HFFc6 (cell line): ENCODE measurements around the gene DISP3. TPM values are rescaled to one million over a fixed set of nuclear protein-coding genes. Genes with fewer than 3 reads are reported as not detected.

Experiments
- DNase-seq: peaks from one replicate; pipeline ENCODE4 v3.0.0-alpha.2; 2018
- H3K27ac Mint-ChIP-seq: 2 replicates; pipeline ENCODE4 v1.8.0; 2020; ENCODE audit warnings: mild to moderate bottlenecking, mixed read lengths
- H3K27me3 Mint-ChIP-seq: 2 replicates; pipeline ENCODE4 v1.8.0; 2021; ENCODE audit warnings: mild to moderate bottlenecking, moderate library complexity, mixed read lengths; ENCODE audit not compliant: insufficient read depth
- H3K36me3 Mint-ChIP-seq: 2 replicates; pipeline ENCODE4 v1.8.0; 2021; ENCODE audit warnings: low read depth, mixed read lengths
- H3K4me1 Mint-ChIP-seq: 2 replicates; pipeline ENCODE4 v1.8.0; 2020; ENCODE audit warnings: low read depth, mixed read lengths
- H3K4me3 Mint-ChIP-seq: 2 replicates; pipeline ENCODE4 v1.8.0; 2020; ENCODE audit warnings: mild to moderate bottlenecking, moderate library complexity, mixed read lengths
- H3K9me3 Mint-ChIP-seq: 2 replicates; pipeline ENCODE4 v1.8.0; 2020; ENCODE audit warnings: mild to moderate bottlenecking, mixed read lengths
- CTCF ChIP-seq: fragments of 200-600 bp; sonication (generic); IDR thresholded peaks from 2 replicates; pipeline ENCODE4 v1.5.0; 2021; ENCODE audit warnings: antibody characterized with exemption, mild to moderate bottlenecking
- total RNA-seq, 6 experiments: library from RNA; stranded (reverse); fragmentation: NEBNext Ultra II Directional; extraction: Animal tissue kit (Norgen Biotek cat#: 25700); gene quantifications; 2 replicates in 1 of 6; 3 replicates in 5 of 6; pipeline ENCODE4 v1.2.3, GENCODE V29; 2021

Gene DISP3
- total RNA-seq, 6 experiments from 2014 or later: not detected

DNA sequence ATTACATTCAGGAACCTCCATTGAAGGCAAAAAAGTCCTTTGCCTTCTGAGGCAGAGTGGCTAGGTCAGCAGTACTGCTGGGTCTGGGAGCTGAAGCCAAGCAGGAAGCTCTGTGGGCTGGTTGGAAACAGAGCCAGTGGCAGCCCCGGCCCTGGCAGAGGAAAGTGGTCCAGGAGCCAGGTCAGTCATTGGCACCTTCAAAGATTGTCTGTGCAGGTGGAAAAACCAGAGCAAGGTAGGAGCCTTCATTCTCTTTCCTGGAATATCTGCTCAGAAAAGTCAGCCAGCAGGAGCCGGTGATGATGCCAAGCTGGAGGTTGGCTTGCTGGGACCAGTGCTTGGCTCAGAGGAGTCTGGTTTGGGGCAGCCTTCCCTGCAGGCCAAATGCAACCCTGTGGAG is 12.5 kb upstream of the DISP3 start:
- DNase-seq: no peak
- H3K4me3 Mint-ChIP-seq: no peak overlapping the region
- H3K36me3 Mint-ChIP-seq: no peaks in the 10 kb centered on the region
- H3K27ac Mint-ChIP-seq: no peak overlapping the region
- H3K4me1 Mint-ChIP-seq: no peaks in the 10 kb centered on the region
- H3K9me3 Mint-ChIP-seq: no peaks in the 10 kb centered on the region
- TF ChIP-seq CTCF: no peak
- peaks cover 37% of the 10 kb centered on the region for H3K27me3 Mint-ChIP-seq

- H3K9me3 Mint-ChIP-seq: no peaks in the 10 kb centered on the region
- no peaks in the 10 kb centered on the region for H3K36me3 Mint-ChIP-seq
- no peak for TF ChIP-seq CTCF
- no peak for DNase-seq
- no peak overlapping the region for H3K27ac Mint-ChIP-seq
- H3K4me3 Mint-ChIP-seq: no peak overlapping the region
- H3K4me1 Mint-ChIP-seq: no peaks in the 10 kb centered on the region
- peaks cover 21% of the 10 kb centered on the region; the same call in 1 of the 2 replicates for H3K27me3 Mint-ChIP-seq
Measured at GRCh38 chr1:11468878-11469277, 10.1 kb upstream of the DISP3 start.

DNA sequence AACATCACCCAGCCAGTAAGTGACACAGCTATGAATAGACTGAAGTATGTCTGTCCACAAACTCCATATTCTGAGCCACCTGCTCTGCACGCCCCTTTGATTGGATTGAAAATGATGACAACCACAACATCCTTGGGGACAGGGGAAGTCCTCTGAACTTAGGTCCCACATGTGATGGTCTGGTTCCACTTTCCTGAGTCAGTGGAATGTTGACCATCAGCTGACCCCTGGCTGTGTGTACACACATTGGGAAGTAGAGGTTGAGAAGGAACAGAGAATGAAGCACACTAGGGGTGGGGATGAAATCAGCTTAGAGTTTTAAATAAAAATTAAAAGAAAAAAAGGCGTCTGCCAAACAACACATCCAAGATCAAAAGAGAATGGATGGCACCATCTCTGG is 8.0 kb upstream of the DISP3 start:
- Mint-ChIP-seq H3K36me3 (no peaks in the 10 kb centered on the region), H3K27me3 (peaks cover 18% of the 10 kb centered on the region; the same call in 1 of the 2 replicates), H3K4me1 (no peaks in the 10 kb centered on the region), H3K4me3 (no peak overlapping the region), H3K27ac (no peak overlapping the region), H3K9me3 (no peaks in the 10 kb centered on the region)
- no peak for DNase-seq
- TF ChIP-seq CTCF: no peak

- TF ChIP-seq CTCF: no peak
- no peaks in the 10 kb centered on the region for H3K36me3 Mint-ChIP-seq
Measured at GRCh38 chr1:11471473-11471872, 7.5 kb upstream of the DISP3 start.

GRCh38 chr1:11472284-11472683 is 6.7 kb upstream of the DISP3 start:
- TF ChIP-seq CTCF: no peak
- H3K9me3 Mint-ChIP-seq: no peaks in the 10 kb centered on the region
- no peaks in the 10 kb centered on the region for H3K36me3 Mint-ChIP-seq
- no peak for DNase-seq
- no peak overlapping the region for H3K27ac Mint-ChIP-seq
- H3K4me1 Mint-ChIP-seq: no peaks in the 10 kb centered on the region
- peaks cover 13% of the 10 kb centered on the region; the same call in 1 of the 2 replicates for H3K27me3 Mint-ChIP-seq
- H3K4me3 Mint-ChIP-seq: no peak overlapping the region

More at GRCh38 chr1:11471473-11471872, 7.5 kb upstream of the DISP3 start:
- Mint-ChIP-seq H3K9me3 (no peaks in the 10 kb centered on the region), H3K4me3 (no peak overlapping the region), H3K4me1 (no peaks in the 10 kb centered on the region), H3K27ac (no peak overlapping the region), H3K27me3 (peaks cover 18% of the 10 kb centered on the region; the same call in 1 of the 2 replicates)
- DNase-seq: no peak

DNA sequence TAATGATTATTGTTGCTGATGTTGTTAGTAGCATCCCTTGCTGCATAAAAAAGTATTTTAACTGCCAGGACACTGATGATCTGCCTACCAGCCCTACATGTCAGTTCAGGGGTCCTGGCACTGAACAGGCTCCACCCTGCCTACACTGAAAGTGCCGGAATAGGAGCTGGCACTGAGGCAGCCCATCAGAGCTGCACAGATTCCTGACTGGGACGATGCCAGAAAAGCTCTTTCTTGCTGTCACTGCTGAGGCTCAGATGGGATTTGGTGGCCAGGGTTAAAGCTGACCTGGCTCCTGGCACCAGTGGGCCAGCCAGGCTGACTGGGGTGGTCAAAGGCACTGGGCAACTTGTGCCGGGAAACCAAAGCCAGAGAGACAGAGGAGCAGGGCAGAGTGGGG is 6.2 kb upstream of the DISP3 start:
- Mint-ChIP-seq H3K9me3 (no peaks in the 10 kb centered on the region), H3K27ac (no peak overlapping the region), H3K4me3 (no peak overlapping the region), H3K4me1 (no peaks in the 10 kb centered on the region), H3K27me3 (peaks cover 15% of the 10 kb centered on the region), H3K36me3 (no peaks in the 10 kb centered on the region)
- TF ChIP-seq CTCF: no peak
- no peak for DNase-seq
